ENCODE data around the gene UFD1.

The UFD1 gene

GRCh38 chr22:19495562-19496323, 16.8 kb upstream of the UFD1 start:
- no peak for DNase-seq (ENCODE audit: low spot score)

GRCh38 chr22:19494676-19495173, 15.7 kb upstream of the UFD1 start:
- no peak for DNase-seq (ENCODE audit: low spot score)

- DNase-seq (ENCODE audit: low spot score), result no peak
Observed at GRCh38 chr22:19494001-19494560, 15.1 kb upstream of the UFD1 start.

GRCh38 chr22:19492504-19493174, 13.6 kb upstream of the UFD1 start:
- no peak for DNase-seq (ENCODE audit: low spot score)

GRCh38 chr22:19490628-19491230, 11.7 kb upstream of the UFD1 start:
- no peak for DNase-seq (ENCODE audit: low spot score)

GRCh38 chr22:19488884-19489843, 10.2 kb upstream of the UFD1 start:
- no peak for DNase-seq (ENCODE audit: low spot score)

GRCh38 chr22:19488285-19488684, 9.3 kb upstream of the UFD1 start:
- no peak for DNase-seq (ENCODE audit: low spot score)

GRCh38 chr22:19483481-19484244, 4.7 kb upstream of the UFD1 start:
- no peak for DNase-seq (ENCODE audit: low spot score)

- no peak for DNase-seq (ENCODE audit: low spot score)
Observed at GRCh38 chr22:19482297-19482696, 3.3 kb upstream of the UFD1 start.

- no peak for DNase-seq (ENCODE audit: low spot score)
Observed at GRCh38 chr22:19480789-19481188, 1.8 kb upstream of the UFD1 start.

- DNase-seq (ENCODE audit: low spot score), result no peak
Observed at GRCh38 chr22:19480173-19480568, 1.2 kb upstream of the UFD1 start.

- peak; percentile 94 for DNase-seq (ENCODE audit: low spot score)
Observed at GRCh38 chr22:19479355-19480172, 571 bp upstream of the UFD1 start, which contains the start of gene CDC45. Gene CDC45 (plus strand): TSS chr22:19479920. CDS start chr22:19479969, 49 bp downstream.

- DNase-seq (ENCODE audit: low spot score), result no peak
Observed at GRCh38 chr22:19478045-19478900, 720 bp downstream of the UFD1 start.

GRCh38 chr22:19477321-19478044, 1.5 kb downstream of the UFD1 start:
- no peak for DNase-seq (ENCODE audit: low spot score)

- no peak for DNase-seq (ENCODE audit: low spot score)
Observed at GRCh38 chr22:19476023-19476422, 3.0 kb downstream of the UFD1 start.

GRCh38 chr22:19473578-19473977, 5.4 kb downstream of the UFD1 start:
- no peak for DNase-seq (ENCODE audit: low spot score)

GRCh38 chr22:19472233-19472632, 6.8 kb downstream of the UFD1 start:
- no peak for DNase-seq (ENCODE audit: low spot score)

GRCh38 chr22:19471572-19471971, 7.4 kb downstream of the UFD1 start:
- no peak for DNase-seq (ENCODE audit: low spot score)
